ENCODE measurements around the gene CCR7.
"Not testable (repeated sequence)": the region's sequence is repeated elsewhere in the genome, so short reads cannot be mapped to it uniquely, and the experiment has no call there.

CCR7 gene

DNA sequence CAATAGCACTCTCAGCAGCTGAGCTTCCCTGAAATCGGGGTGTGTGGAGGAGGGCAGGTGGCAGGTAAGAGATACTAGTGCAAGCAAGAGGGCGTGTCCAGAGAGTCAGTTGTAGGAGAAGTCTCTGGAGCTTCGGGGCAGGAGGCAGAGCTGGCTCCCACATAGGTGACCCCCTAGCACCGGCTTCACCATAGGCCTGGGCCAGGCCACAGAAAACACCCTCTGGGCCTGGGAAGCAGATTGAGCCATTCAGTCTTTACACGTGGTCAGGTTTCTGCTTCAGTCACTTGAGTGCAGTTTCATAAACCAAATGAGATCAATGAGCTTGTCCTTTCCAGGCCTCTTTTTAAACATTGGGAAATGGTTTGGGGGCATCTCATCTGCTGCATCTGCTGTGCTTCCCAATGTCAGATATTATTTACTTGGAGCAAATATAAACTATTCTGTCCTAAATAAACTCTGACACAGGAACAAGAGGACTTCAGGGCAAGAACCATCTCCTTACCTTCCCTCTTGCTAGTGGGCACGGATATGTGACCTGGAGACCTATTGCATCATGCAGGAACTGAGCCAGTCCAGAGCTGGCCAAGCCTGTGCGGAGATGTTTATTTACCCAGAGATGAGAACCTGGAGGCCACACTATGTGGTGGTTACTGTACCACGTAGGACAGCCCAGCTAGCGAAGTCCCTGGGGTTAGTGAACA is 16.1 kb downstream of the CCR7 start:
- DNase-seq: no peak

DNA sequence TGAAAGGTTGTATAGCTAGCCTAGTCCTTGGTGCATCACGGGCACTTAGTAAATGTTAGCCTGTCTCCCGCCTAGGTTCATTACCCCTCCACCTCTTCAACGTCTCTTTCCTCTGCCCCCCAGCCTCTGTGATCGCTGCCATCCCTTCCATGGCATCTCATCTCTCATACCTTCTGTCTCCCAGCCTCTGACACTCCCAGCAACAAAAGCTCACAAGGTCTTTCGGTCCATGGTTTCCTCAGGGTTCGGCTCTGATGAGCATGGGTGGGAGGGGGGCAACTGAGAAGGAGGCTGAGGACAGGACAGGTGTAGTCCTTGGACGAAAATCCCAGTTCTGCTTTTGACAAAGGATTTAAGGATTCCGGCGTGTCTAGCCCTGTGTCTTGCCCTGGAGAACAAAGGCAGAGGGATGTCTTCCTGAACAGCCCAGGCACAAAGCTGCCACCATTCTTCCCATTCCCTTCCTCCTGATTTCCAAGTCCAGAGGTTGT is 16.7 kb downstream of the CCR7 start:
- no peak for DNase-seq

DNA sequence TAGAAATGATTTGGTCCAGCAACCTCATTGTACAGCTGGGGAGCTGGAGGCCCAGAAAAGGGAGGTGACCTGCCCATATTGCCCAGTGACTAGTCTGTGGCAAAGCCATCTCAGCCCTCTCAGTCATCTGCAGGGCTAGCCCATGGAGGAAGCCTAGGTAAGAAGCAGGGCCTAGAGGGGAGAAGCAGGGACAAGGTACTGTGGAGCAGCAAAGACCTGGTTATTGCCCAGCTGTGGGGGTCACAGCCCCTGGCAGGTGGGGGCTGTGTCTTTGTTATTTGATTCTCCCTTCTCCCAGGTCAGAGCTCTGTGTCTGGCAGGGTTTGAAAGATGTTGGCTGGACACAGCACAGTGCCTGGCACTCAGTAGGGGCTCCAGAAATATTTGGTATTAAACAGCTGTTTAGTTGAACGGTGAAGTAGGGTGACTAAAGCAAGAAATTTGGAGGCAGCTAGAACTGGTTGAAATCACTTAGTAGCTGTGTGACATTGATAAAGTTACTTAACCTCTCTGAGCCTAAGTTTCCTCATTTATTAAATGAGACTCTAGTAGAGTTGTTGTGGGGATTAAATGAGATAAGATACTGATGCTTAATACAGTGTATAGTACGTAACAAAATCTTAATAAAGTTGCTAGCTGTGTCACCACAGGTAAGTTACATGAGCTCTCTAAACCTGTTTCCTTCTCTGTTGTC is 17.3 kb downstream of the CCR7 start:
- no peak for DNase-seq

- DNase-seq: peak; percentile 35
These were observed 18.0 kb downstream of the CCR7 start for GRCh38 chr17:40547079-40547784.

DNA sequence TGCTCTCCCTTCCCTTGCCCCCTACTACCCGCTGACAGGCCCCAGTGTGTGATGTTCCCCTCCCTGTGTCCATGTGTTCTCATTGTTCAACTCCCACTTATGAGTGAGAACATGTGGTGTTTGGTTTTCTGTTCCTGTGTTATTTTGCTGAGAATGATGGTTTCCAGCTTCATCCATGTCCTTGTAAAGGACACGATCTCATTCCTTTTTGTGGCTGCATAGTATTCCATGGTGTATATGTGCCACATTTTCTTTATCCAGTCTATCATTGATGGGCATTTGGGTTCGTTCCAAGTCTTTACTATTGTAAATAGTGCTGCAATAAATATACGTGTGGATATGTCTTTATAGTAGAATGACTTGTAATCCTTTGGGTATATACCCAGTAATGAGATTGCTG is 18.8 kb downstream of the CCR7 start:
- DNase-seq: not testable (repeated sequence)

GRCh38 chr17:40545660-40546059 is 19.6 kb downstream of the CCR7 start:
- no peak for DNase-seq

DNA sequence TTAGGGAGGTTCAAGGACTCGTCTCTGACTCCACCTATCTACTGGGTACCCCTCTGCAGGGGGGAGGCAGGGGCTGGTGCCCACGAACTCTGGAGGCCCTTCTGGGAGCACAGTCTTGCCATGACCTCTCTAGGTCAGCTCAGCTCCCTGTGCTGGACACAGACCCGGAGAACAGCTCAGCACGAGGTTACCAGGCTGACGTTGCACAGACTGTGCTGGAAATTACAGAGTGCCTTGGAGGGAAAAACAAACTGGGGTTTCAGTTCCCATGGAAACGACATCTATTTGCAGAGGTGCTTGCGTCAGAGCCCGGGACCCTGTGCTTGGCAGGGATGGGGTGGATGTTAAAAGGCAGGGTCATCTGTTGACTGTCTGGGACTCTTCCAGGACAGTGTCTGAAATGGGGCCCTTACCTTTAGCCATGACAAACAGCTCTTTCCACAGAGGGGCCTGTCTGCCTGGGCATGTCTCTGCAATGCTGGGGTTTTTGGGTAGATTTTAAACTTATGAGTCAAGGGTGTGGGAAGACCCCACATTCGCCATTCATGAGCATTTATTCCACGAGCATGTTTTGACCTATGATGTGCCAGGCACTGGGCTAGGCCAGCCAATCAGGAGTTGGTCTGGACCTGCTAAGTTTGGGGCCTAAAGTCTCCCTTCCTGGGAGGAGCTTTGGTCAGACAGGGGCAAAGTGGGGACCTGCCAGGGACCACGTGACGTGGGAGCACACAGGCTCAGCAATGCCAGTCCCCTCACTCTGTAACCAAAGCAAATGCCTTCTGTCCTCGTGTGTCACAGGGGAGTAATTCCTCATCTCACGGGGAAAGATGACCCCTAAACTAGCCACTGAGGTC is 22.5 kb downstream of the CCR7 start:
- DNase-seq: no peak

DNA sequence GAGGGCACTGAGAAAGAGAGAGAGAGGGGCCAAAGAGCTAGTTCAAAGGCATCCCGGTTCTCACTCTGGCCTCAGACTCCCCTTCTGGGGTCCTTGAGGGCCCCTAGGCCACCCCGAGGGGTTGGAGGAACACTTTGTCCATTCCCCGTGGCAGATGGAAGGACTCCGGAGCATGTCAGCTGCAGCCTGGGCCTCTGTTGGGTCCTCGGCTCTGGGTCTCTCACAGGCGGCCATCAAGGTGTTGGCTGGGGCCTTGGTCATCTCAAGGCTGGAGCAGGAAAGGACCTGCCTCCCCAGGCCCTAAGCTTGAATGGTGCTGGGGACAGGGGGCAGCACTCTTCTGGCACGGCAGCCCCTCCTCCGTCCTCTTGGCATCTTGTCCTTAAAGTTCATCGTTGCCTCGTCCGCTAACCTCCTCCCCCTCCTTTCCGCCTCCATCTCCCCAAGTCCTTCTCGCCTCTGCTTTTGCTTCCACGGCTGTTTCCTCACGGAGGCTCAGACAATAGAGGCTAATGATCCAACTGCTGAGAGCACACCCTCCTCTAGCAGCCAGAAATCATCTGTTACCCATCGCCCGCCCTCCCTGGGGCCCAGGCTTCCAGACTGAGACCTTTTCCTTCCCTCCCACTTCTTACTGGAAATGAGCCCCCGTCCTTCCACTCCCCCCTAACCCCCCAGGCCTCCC is 23.3 kb downstream of the CCR7 start:
- no peak for DNase-seq

DNA sequence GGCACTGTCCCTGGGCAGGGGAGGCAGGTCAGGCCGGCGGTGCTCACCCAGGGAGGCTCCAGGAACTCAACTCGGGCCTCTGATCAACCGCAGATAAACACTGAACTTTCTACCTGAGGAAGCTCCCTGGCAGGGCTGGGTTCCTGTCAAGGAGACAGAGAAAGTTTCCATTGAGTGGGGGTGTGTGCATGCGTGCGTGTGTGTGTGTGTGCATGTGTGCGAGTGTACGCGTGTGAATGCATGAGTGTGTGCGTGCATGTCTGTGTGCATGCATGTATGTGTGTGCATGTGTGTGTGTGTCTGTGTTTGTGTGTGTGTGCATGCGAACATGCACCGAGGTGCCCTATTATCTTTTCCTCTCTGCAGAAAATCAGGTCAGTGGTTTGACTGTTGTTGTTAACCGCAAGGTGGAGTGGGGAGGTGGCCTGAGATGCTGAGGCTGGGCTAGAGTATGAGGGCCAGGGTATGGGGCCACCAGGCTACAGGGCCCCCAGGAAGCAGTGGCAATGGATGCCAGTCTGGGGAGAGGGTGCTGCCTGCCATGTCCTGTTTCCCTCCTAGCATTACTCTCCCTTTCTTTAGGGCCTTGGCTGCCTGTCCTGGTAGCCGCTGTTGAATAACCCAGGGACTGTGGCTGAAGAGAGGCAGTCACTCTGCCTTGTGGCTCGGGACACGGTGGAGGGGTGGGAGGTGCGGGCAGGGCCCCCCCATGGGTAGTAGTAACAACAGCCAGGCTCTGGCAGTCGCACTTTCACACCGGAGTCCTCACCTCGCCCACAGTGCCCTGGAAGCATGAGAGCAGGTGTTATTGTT is 24.0 kb downstream of the CCR7 start:
- DNase-seq: peak; percentile 46

- peak; percentile 21 for DNase-seq
These were observed 24.8 kb downstream of the CCR7 start for GRCh38 chr17:40540448-40540847.

DNA sequence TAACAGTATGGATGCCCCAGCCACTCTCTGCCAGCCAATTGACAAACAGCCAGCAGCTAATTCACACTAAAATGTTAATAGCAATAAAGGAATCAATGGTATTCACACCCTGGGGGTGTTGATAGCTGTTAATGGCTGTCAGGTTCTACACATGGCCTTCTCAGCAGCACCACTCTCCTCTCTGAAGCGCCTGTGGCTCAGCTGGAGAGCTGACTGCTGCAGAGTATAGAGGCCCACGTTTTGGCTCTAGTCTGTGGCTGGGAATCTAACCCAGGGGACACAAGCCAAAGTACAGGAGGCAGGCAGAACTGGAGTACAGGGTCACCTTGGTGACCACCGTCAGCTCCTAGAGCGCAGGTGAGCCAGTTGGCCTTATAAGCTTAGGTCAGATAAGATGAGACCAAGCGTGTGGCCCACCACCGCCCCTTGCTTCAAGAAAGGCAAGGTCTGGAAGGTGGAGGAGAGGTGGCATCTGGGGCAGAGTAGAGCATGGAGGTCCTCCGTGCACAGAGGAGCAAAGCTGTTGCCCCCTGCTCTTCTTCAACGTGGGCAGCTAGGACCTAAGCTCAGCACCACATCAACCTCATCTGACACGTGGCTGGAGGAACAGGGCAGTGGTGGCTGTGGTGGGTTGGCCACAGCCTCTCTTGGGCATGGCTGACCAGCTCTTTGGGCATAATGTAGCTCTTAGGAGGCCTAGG is 25.4 kb downstream of the CCR7 start:
- DNase-seq: no peak

GRCh38 chr17:40538936-40539705 is 26.2 kb downstream of the CCR7 start:
- no peak for DNase-seq

GRCh38 chr17:40538019-40538935 is 27.0 kb downstream of the CCR7 start:
- no peak for DNase-seq

DNA sequence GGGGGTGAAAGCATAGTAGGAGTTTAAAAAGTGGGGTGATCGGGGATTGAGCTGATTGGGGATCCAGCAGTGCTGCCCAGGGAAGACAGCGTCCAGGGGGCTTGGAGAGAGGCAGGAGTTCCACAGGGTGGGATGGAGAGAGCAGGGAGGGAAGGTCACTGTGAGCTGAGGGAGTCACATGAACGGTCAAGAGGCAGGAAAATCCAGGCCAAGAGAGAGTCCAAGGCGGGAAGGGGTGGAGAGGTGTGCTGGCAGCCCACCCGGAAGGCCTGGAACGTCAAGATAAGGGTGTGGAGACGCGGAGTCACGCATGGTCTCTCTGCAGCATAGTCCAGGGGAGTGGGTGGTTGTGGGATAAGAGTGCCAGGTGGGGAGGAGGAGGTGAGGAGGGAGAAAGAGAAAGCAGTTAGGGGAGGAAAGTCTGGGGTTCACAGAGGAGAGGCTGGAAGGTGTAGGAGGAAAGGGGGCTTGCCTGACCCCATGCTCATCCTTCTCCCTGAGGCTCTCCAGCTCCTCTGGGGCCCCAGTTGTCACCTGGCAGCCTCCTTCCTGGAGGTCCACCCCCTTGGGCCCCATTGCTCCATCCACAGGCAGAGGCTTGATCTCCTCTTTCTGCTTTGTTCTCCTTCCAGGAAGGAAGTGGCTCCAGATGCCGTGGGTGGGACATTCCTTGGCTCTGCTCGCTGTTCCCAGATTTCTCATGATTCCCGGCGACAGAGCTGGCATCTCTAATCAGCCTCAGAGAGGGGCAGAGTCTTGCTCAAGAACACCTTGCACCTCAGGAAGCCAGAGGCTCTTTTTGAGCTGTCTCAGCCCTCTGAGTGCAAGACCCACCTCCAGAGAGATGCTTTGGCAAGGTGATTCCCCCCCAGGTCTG is 28.7 kb downstream of the CCR7 start:
- DNase-seq: no peak

GRCh38 chr17:40535924-40536294 is 29.4 kb downstream of the CCR7 start:
- DNase-seq: no peak

- DNase-seq: no peak
These were observed 29.8 kb downstream of the CCR7 start for GRCh38 chr17:40535438-40535837.

GRCh38 chr17:40534371-40535189 is 30.7 kb downstream of the CCR7 start:
- no peak for DNase-seq
